GM19240 (cell line): ENCODE results near the gene ASF1B.
"Not testable (repeated sequence)": the region's sequence is repeated elsewhere in the genome, so short reads cannot be mapped to it uniquely, and the experiment has no call there.

Experiments
- DNase-seq: peaks from one replicate; pipeline ENCODE4 v3.0.0; 2011; ENCODE audit warnings: low spot score; ENCODE audit not compliant: insufficient read length

The ASF1B gene

GRCh38 chr19:14160017-14160703 lies 23.8 kb upstream of the ASF1B start:
- no peak for DNase-seq

GRCh38 chr19:14159059-14159458 lies 22.7 kb upstream of the ASF1B start:
- DNase-seq, result no peak

GRCh38 chr19:14158276-14159023 lies 22.1 kb upstream of the ASF1B start:
- no peak for DNase-seq

GRCh38 chr19:14156971-14157717 lies 20.8 kb upstream of the ASF1B start:
- DNase-seq, result no peak

GRCh38 chr19:14156122-14156521 lies 19.7 kb upstream of the ASF1B start:
- no peak for DNase-seq

GRCh38 chr19:14155371-14155770 lies 19.0 kb upstream of the ASF1B start:
- DNase-seq, result no peak

GRCh38 chr19:14152713-14153112 lies 16.3 kb upstream of the ASF1B start:
- no peak for DNase-seq

- DNase-seq, result no peak
Measured at GRCh38 chr19:14150770-14151661, 14.6 kb upstream of the ASF1B start.

GRCh38 chr19:14150041-14150769 lies 13.8 kb upstream of the ASF1B start:
- DNase-seq, result no peak

GRCh38 chr19:14149509-14149994 lies 13.2 kb upstream of the ASF1B start:
- peak; percentile 47 for DNase-seq

GRCh38 chr19:14148751-14149410 lies 12.5 kb upstream of the ASF1B start:
- no peak for DNase-seq

- DNase-seq, result peak; percentile 55
Measured at GRCh38 chr19:14147797-14148605, 11.6 kb upstream of the ASF1B start.

GRCh38 chr19:14146789-14147216 lies 10.4 kb upstream of the ASF1B start:
- DNase-seq, result no peak

- not testable (repeated sequence) for DNase-seq
Measured at GRCh38 chr19:14146169-14146568, 9.8 kb upstream of the ASF1B start.

- no peak for DNase-seq
Measured at GRCh38 chr19:14145381-14145780, 9.0 kb upstream of the ASF1B start.

- no peak for DNase-seq
Measured at GRCh38 chr19:14142262-14143190, 6.1 kb upstream of the ASF1B start.

GRCh38 chr19:14141041-14141440 lies 4.7 kb upstream of the ASF1B start:
- no peak for DNase-seq

- no peak for DNase-seq
Measured at GRCh38 chr19:14139944-14140343, 3.6 kb upstream of the ASF1B start.
